K562 treated with DMSO at 1 percent for 24 hours (cell line): ENCODE data around the gene RPS6KA4. TPM values are rescaled to one million over a fixed set of nuclear protein-coding genes. Genes with fewer than 3 reads are reported as not detected.

Experiments used
- total RNA-seq: library from RNA; unstranded; fragments of 300-600 nt; gene quantifications from 2 replicates; pipeline ENCODE4 v1.2.3, GENCODE V29; 2022; ENCODE audit warnings: low read depth; ENCODE audit not compliant: insufficient read depth

RPS6KA4 gene
- 30.9 and 35.9 TPM in 2 replicates for total RNA-seq

DNA sequence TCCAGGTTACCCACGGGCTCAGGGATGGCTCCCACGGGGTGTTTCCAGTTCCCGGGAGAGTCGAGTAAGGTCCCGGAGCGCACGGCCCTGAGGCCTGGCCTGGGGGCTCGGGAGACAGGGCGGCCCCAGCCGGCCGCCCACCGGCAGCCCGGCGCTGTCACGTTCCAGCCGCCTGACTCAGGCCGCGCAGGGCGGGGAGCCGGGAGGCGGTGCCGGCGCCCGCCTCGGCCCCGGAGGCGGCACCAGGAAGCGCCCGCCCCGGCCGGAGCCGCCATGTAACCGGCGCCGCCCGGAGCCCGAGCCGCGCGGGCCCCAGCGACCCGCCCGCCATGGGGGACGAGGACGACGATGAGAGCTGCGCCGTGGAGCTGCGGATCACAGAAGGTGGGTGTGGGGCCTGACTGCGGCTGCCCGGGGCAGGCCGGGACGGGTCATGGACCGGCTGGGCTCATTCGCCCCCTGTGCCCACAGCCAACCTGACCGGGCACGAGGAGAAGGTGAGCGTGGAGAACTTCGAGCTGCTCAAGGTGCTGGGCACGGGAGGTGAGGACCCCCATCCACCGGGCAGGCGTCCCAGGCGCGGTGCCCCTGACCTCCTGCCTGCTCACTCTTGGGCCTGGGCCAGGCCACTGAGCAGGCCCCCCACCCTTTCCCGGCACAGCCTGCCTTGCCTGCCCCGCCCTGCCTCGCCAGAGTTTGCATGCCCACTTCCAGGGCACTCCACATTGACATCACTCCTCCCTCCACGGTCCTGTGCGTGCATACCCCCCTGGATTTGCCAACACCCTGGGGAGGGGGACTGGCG lies at the start of gene RPS6KA4:
TSS of gene RPS6KA4 (plus strand) at position 256 of the 805 bp plus-strand sequence. CDS start at position 330, 74 bp downstream.

DNA sequence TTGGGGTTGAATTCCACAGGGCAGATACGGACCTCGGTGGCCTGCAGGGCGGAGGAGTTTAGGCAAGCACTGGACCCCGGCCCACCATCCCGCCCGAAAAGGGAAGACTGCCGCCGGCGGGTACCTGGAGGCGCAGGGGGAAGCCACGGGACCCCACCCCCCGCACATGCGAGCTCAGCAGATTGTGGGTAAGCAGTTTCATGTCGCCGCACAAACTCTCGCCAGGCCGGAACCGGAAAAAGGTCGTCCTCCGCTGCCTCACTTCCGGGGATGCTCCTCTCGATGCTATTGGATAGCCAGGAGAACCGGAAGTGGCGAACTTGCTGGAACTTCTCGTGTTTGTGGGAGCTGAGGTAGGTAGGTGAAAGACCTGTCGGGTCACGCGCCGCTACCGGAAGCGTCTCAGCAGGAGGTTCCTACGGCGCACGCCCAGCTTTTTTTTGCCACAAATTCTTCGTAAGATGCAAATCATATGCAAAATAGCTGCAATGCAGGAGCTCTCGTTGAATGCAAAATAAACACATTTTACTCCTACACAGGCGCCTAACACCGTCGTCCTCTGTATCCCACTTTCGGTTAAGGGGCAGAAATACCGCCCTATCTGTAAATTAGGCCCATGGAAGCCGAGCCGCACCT lies 41.5 kb upstream of the RPS6KA4 start, which contains the start of gene TRMT112:
TSS of gene TRMT112 (minus strand) at position 235 of the 636 bp plus-strand sequence. CDS start at position 202, 33 bp downstream.

GRCh38 chr11:64317961-64318765 lies 40.8 kb upstream of the RPS6KA4 start, which contains the start of gene PRDX5:
TSS of gene PRDX5 (plus strand) at chr11:64318121. CDS start at chr11:64318216, 95 bp downstream.

GRCh38 chr11:64339754-64340408 lies 19.1 kb upstream of the RPS6KA4 start, which contains the start of gene CCDC88B:
TSS of gene CCDC88B (plus strand) at chr11:64340204. CDS start at chr11:64340267, 63 bp downstream.

Other genes with a start within 250 kb of the RPS6KA4 start
- gene MACROD1, start 193.0 kb upstream of the RPS6KA4 start, total RNA-seq, result 74.0 and 92.1 TPM in 2 replicates
- 258 and 264 TPM in 2 replicates for gene STIP1, start 173.0 kb upstream of the RPS6KA4 start, total RNA-seq
- gene FERMT3, start 152.4 kb upstream of the RPS6KA4 start, total RNA-seq, result 99.5 and 134 TPM in 2 replicates
- gene TRPT1, start 133.0 kb upstream of the RPS6KA4 start, total RNA-seq, result 72.1 and 77.0 TPM in 2 replicates
- gene NUDT22, start 132.9 kb upstream of the RPS6KA4 start, total RNA-seq, result 101 and 111 TPM in 2 replicates
- 89.8 and 99.8 TPM in 2 replicates for gene DNAJC4, start 128.6 kb upstream of the RPS6KA4 start, total RNA-seq
- 94.9 and 104 TPM in 2 replicates for gene VEGFB, start 124.6 kb upstream of the RPS6KA4 start, total RNA-seq
- 137 and 160 TPM in 2 replicates for gene FKBP2, start 118.1 kb upstream of the RPS6KA4 start, total RNA-seq
- gene PPP1R14B, start 112.2 kb upstream of the RPS6KA4 start, total RNA-seq, result 132 and 144 TPM in 2 replicates
- gene PLCB3, start 107.6 kb upstream of the RPS6KA4 start, total RNA-seq, result 31.5 and 33.2 TPM in 2 replicates
- gene BAD, start 74.5 kb upstream of the RPS6KA4 start, total RNA-seq, result 91.4 and 115 TPM in 2 replicates
- 72.8 and 80.0 TPM in 2 replicates for gene GPR137, start 73.3 kb upstream of the RPS6KA4 start, total RNA-seq
- gene KCNK4, start 67.9 kb upstream of the RPS6KA4 start, total RNA-seq, result not detected in 2 replicates
- 1.5 and 3.7 TPM in 2 replicates for gene CATSPERZ, start 58.8 kb upstream of the RPS6KA4 start, total RNA-seq
- gene ESRRA, start 53.6 kb upstream of the RPS6KA4 start, total RNA-seq, result 92.4 and 101 TPM in 2 replicates
- gene TRMT112, start 41.6 kb upstream of the RPS6KA4 start, total RNA-seq, result 362 and 373 TPM in 2 replicates
- 542 and 543 TPM in 2 replicates for gene PRDX5, start 41.0 kb upstream of the RPS6KA4 start, total RNA-seq
- gene CCDC88B, start 19.0 kb upstream of the RPS6KA4 start, total RNA-seq, result 16.6 and 17.1 TPM in 2 replicates
- gene SLC22A11, start 196.8 kb downstream of the RPS6KA4 start, total RNA-seq, result 0.24 TPM in 1 of 2 replicates, not detected in the other
- gene SLC22A12, start 232.1 kb downstream of the RPS6KA4 start, total RNA-seq, result not detected in 2 replicates